Activated T-helper 17 cell treated with anti-CD3 and anti-CD28 coated beads, Interleukin-2, amount 50 U/mL, for 72 hours (primary cell): ENCODE results near the gene ZNF750. TPM values are rescaled to one million over a fixed set of nuclear protein-coding genes. Genes with fewer than 3 reads are reported as not detected.

Experiments used
- ATAC-seq: fragments of 150-1000 bp; cut with Tn5 transposase; replicated peaks from 2 replicates; pipeline ENCODE4 v1.10.0; 2021; ENCODE audit warnings: mild to moderate bottlenecking, moderate library complexity
- H3K27ac Mint-ChIP-seq: one replicate; pipeline ENCODE4 v1.8.0; 2022; ENCODE audit warnings: mixed read lengths
- H3K27me3 Mint-ChIP-seq: one replicate; pipeline ENCODE4 v1.8.0; 2022; ENCODE audit warnings: mixed read lengths
- H3K36me3 Mint-ChIP-seq: one replicate; pipeline ENCODE4 v1.8.0; 2022; ENCODE audit warnings: low read depth, mild to moderate bottlenecking, mixed read lengths
- H3K4me1 Mint-ChIP-seq: one replicate; pipeline ENCODE4 v1.8.0; 2022; ENCODE audit warnings: mixed read lengths
- H3K4me3 Mint-ChIP-seq: one replicate; pipeline ENCODE4 v1.8.0; 2022; ENCODE audit warnings: mild to moderate bottlenecking, mixed read lengths
- H3K9me3 Mint-ChIP-seq: one replicate; pipeline ENCODE4 v1.8.0; 2022; ENCODE audit warnings: mixed read lengths
- total RNA-seq, 2 donors: library from RNA; stranded (reverse); gene quantifications; one replicate each; pipeline ENCODE4 v1.2.3, GENCODE V29; 2022

ZNF750 gene
- total RNA-seq, 2 donors from 2014 or later = not detected

- no peaks in the 10 kb centered on the region for H3K27me3 Mint-ChIP-seq
- no peaks in the 10 kb centered on the region for H3K36me3 Mint-ChIP-seq
- no peak overlapping the region for H3K4me3 Mint-ChIP-seq
- no peaks in the 10 kb centered on the region for H3K4me1 Mint-ChIP-seq
- H3K9me3 Mint-ChIP-seq = no peaks in the 10 kb centered on the region
- ATAC-seq = no peak
- peak overlapping the region; percentile 64 for H3K27ac Mint-ChIP-seq
Measured at GRCh38 chr17:82836823-82837357, 2.9 kb downstream of the ZNF750 start.

DNA sequence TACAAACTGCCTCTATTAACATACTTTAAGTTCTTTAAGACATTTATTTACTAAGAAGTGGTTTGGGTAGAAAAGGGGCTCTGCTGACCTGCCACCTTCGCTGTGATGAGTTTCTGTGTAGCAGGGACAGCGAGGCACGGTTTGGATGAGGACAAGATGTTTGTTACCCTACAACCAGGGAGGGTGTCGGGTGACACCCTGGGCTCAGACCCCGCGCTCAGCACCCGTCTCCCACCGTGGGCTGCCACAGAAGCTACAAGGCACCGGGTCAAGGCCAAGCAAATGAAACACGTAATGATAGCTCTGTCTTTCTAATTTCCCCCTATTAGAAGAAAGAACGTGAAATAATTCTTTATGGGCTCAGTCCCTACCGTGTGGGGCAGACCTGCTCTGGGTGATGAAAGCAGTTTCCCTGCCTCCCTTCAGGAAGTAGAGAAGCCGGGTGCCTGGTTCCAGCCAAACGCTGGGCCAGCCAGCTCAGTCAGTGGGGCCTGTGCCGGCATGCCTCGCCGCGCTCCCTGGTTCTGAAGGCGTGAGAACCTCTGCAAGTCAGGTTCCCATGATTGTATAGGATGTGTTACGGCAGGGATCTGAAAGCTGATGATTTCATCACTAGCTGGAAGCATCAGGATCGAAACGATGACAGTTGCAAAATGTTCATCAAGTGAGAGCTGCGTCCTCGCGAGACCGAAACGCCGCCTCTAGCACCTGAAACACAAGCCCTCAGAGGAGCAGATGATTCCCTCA, 3.9 kb downstream of the ZNF750 start:
- no peak for ATAC-seq
- Mint-ChIP-seq H3K4me3 (no peak overlapping the region), H3K4me1 (no peaks in the 10 kb centered on the region), H3K27ac (no peak overlapping the region), H3K9me3 (no peaks in the 10 kb centered on the region), H3K27me3 (no peaks in the 10 kb centered on the region), H3K36me3 (no peaks in the 10 kb centered on the region)

GRCh38 chr17:82835122-82835521, 4.7 kb downstream of the ZNF750 start:
- no peak for ATAC-seq
- no peaks in the 10 kb centered on the region for H3K27me3 Mint-ChIP-seq
- no peaks in the 10 kb centered on the region for H3K36me3 Mint-ChIP-seq
- no peak overlapping the region for H3K4me3 Mint-ChIP-seq
- H3K4me1 Mint-ChIP-seq = no peaks in the 10 kb centered on the region
- H3K9me3 Mint-ChIP-seq = no peaks in the 10 kb centered on the region
- H3K27ac Mint-ChIP-seq = no peak overlapping the region

DNA sequence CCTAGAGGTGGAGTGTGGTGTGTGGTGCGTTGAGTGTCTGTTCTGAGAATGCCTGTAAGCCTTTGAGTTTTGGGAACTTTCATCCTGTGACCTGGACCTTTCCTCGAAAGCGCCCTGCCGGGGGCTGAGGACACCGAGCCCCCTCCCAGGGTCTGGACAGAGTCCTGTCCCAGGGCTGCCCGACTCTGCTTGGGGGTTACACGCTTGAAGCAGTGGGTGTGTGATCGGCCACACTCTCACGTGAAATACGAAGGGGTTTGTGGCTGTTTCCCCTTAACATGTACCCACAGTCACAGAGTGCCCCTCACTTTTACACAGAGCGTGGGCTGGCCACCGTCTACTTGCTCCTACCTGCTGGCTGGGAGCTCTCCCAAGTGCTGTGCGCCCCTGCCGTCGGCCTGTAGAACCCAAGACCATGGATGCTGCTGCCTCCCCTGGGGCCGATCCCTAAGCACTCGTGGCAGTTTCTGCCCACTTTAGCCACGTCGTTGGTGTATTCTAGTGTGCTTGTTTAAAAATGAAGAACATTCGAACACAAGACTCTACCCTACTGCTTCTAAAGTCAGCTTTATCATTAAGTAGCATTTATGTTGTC, 6.8 kb downstream of the ZNF750 start:
- peaks cover 8% of the 10 kb centered on the region for H3K36me3 Mint-ChIP-seq
- no peaks in the 10 kb centered on the region for H3K9me3 Mint-ChIP-seq
- no peak for ATAC-seq
- H3K27me3 Mint-ChIP-seq = no peaks in the 10 kb centered on the region
- H3K4me1 Mint-ChIP-seq = peaks cover 8% of the 10 kb centered on the region
- no peak overlapping the region for H3K4me3 Mint-ChIP-seq
- no peak overlapping the region for H3K27ac Mint-ChIP-seq

- Mint-ChIP-seq H3K9me3 (no peaks in the 10 kb centered on the region), H3K4me3 (no peak overlapping the region), H3K4me1 (peaks cover 8% of the 10 kb centered on the region), H3K36me3 (peaks cover 12% of the 10 kb centered on the region), H3K27me3 (no peaks in the 10 kb centered on the region), H3K27ac (no peak overlapping the region)
- no peak for ATAC-seq
Measured at GRCh38 chr17:82832411-82832810, 7.4 kb downstream of the ZNF750 start.

DNA sequence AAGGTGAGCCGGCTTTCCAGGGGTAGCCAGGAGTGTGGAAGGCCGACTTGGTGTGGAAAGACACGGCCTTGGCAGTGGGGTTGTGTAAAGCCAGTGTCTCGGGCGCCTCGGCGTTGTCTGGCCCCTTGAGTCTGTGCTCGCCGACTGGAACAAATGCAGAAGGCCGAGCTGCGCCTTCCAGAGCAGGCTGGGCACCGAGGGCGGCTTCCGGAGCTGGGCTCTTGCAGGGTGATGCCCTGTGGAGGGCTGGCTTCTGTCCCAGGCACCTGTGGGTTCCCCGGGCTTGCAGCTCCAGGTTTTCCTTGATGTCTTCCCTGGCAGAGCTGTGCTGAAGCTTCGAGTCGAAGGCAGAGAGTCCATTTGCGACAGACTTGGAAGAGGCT, 8.0 kb downstream of the ZNF750 start:
- Mint-ChIP-seq H3K4me1 (peaks cover 8% of the 10 kb centered on the region), H3K36me3 (peaks cover 12% of the 10 kb centered on the region), H3K27ac (peak overlapping the region; percentile 78), H3K9me3 (no peaks in the 10 kb centered on the region), H3K27me3 (no peaks in the 10 kb centered on the region), H3K4me3 (no peak overlapping the region)
- no peak for ATAC-seq

DNA sequence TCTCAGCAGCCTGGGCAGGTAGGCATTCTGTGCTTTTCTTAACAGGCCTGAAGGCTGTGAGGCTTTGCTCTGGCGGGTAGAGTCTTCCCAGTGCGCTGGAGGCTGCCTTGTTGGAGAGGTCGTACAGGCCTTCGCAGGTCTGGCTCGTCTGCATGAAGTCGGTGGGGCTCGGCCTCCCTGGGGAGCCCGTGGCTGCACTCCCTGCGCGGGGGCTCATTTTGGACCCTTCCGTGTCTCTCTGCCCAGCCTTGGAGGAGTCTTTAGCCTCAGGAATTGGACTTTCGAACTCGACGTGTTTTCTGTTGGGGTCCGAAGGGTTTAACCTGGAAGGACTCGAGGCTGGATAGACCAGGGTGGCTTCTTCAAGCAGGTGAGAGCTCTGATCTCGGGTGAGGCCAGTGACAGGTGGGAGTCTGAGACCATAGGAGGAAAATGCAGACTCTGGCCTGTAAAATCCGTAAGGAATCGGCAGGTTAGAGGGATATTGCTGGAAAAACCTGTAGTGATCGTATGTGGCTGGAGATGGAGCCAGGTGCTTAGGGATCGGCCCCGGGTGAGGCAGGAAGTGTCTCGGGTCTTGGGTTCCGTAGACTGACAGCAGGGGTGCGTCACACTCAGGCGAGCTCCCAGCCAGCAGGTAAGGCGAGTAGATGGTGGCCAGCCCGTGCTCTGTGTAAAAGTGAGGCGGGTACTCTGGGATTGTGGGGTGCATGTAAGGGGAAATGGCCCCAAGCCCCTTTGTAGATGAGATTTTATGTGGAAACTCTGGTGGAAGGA, 8.6 kb downstream of the ZNF750 start:
- no peak overlapping the region for H3K4me3 Mint-ChIP-seq
- H3K27ac Mint-ChIP-seq = peak overlapping the region; percentile 78
- no peaks in the 10 kb centered on the region for H3K9me3 Mint-ChIP-seq
- no peaks in the 10 kb centered on the region for H3K27me3 Mint-ChIP-seq
- H3K4me1 Mint-ChIP-seq = peaks cover 8% of the 10 kb centered on the region
- H3K36me3 Mint-ChIP-seq = peaks cover 12% of the 10 kb centered on the region
- no peak for ATAC-seq

DNA sequence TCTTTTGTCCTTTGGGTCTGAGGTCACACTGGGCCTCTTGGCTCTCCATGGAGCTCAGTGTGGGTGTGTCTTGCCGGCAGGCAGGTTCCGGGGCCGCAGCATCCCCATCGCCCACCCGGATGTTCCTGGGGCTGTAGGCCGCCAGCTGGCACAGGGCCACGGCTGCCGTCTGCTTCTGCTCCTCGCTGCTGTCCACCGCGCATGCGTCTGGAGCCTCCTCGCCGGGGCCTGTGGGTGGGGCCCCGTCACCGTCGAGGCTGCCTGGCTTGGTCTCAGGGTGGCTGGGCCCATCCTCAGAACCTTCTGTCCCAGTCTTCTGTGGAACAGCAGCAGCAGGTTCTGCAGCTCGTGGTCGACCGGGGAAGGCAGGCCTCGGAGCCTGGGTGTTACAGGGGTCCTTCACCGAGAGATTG, 9.6 kb downstream of the ZNF750 start:
- H3K36me3 Mint-ChIP-seq = peaks cover 12% of the 10 kb centered on the region
- H3K4me1 Mint-ChIP-seq = peaks cover 8% of the 10 kb centered on the region
- no peaks in the 10 kb centered on the region for H3K9me3 Mint-ChIP-seq
- no peaks in the 10 kb centered on the region for H3K27me3 Mint-ChIP-seq
- H3K27ac Mint-ChIP-seq = no peak overlapping the region
- ATAC-seq = no peak
- no peak overlapping the region for H3K4me3 Mint-ChIP-seq

GRCh38 chr17:82828875-82829487, 10.8 kb downstream of the ZNF750 start:
- H3K27ac Mint-ChIP-seq = no peak overlapping the region
- H3K9me3 Mint-ChIP-seq = no peaks in the 10 kb centered on the region
- H3K36me3 Mint-ChIP-seq = peaks cover 12% of the 10 kb centered on the region
- H3K4me1 Mint-ChIP-seq = peaks cover 8% of the 10 kb centered on the region
- no peaks in the 10 kb centered on the region for H3K27me3 Mint-ChIP-seq
- H3K4me3 Mint-ChIP-seq = no peak overlapping the region
- ATAC-seq = no peak

- Mint-ChIP-seq H3K4me3 (no peak overlapping the region), H3K27me3 (no peaks in the 10 kb centered on the region), H3K36me3 (peaks cover 19% of the 10 kb centered on the region), H3K9me3 (no peaks in the 10 kb centered on the region), H3K27ac (no peak overlapping the region), H3K4me1 (peaks cover 8% of the 10 kb centered on the region)
- ATAC-seq = no peak
Measured at GRCh38 chr17:82826956-82827355, 12.9 kb downstream of the ZNF750 start.

DNA sequence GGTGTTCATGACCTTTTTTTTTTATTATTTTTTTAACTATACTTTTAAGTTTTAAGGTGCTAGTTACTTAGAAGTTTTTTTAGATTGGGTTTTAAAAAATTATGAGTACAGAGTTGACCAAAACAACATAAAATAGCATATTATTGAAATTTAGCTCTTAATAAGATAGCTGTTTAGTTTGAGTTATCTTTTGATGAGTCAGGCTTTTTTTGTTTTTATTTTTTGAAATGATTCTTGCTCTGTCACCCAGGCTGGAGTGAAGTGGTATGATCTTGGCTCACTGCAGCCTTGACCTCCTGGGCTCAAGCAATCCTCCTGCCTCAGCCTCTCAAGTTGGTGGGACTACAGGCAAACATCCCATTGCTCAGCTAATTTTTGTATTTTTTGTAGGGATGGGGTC, 13.6 kb downstream of the ZNF750 start:
- no peak for ATAC-seq
- H3K9me3 Mint-ChIP-seq = no peaks in the 10 kb centered on the region
- H3K4me3 Mint-ChIP-seq = no peak overlapping the region
- no peak overlapping the region for H3K27ac Mint-ChIP-seq
- peaks cover 20% of the 10 kb centered on the region for H3K36me3 Mint-ChIP-seq
- H3K4me1 Mint-ChIP-seq = peaks cover 8% of the 10 kb centered on the region
- no peaks in the 10 kb centered on the region for H3K27me3 Mint-ChIP-seq

- Mint-ChIP-seq H3K4me1 (peaks cover 9% of the 10 kb centered on the region), H3K27me3 (no peaks in the 10 kb centered on the region), H3K27ac (peak overlapping the region; percentile 56), H3K9me3 (peaks cover under 1% of the 10 kb centered on the region), H3K4me3 (no peak overlapping the region), H3K36me3 (peaks cover 25% of the 10 kb centered on the region)
- no peak for ATAC-seq
Measured at GRCh38 chr17:82825540-82826124, 14.2 kb downstream of the ZNF750 start.

DNA sequence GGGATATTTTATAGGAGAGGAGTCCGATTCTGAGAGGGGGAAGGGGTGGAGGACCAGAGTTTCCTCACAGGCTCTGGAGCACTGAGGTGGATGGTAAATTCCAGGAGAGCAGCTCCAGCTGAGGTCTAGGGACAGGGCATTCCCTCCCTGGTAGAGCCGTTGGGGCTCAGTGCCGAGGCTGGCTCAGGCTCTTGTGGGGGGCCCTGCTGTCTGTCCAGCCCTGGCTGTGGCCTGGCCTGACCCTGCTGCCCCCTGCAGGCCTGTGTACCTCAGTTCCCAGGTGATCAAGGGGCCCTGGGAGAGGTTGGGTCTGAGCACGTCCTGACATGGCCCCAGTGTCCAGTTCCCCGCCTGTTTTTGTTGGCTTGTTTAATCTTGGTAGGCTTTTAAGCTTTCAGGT, 16.8 kb downstream of the ZNF750 start:
- Mint-ChIP-seq H3K36me3 (peaks cover 40% of the 10 kb centered on the region), H3K4me3 (no peak overlapping the region), H3K27ac (peak overlapping the region; percentile 26), H3K4me1 (peaks cover 6% of the 10 kb centered on the region), H3K27me3 (no peaks in the 10 kb centered on the region), H3K9me3 (peaks cover 5% of the 10 kb centered on the region)
- no peak for ATAC-seq

GRCh38 chr17:82822281-82822680, 17.5 kb downstream of the ZNF750 start:
- Mint-ChIP-seq H3K27ac (peak overlapping the region; percentile 26), H3K36me3 (peaks cover 44% of the 10 kb centered on the region), H3K27me3 (no peaks in the 10 kb centered on the region), H3K4me3 (no peak overlapping the region), H3K4me1 (peaks cover 6% of the 10 kb centered on the region), H3K9me3 (peaks cover 5% of the 10 kb centered on the region)
- ATAC-seq = no peak
